Fibroblast of skin of left biceps (primary cell): ENCODE measurements around the gene SPC24.
"Not testable (repeated sequence)": the region's sequence is repeated elsewhere in the genome, so short reads cannot be mapped to it uniquely, and the experiment has no call there.

Source experiments
- DNase-seq, 2 experiments: peaks; one replicate each; pipeline ENCODE4 v3.0.0-alpha.2; 2013; ENCODE audit warnings: low read depth in 2 of 2

The SPC24 gene

GRCh38 chr19:11130824-11131455, 24.6 kb downstream of the SPC24 start:
- no peak for DNase-seq

GRCh38 chr19:11127905-11128304, 27.7 kb downstream of the SPC24 start:
- no peak for DNase-seq

GRCh38 chr19:11125994-11126685, 29.4 kb downstream of the SPC24 start:
- DNase-seq = no peak

DNA sequence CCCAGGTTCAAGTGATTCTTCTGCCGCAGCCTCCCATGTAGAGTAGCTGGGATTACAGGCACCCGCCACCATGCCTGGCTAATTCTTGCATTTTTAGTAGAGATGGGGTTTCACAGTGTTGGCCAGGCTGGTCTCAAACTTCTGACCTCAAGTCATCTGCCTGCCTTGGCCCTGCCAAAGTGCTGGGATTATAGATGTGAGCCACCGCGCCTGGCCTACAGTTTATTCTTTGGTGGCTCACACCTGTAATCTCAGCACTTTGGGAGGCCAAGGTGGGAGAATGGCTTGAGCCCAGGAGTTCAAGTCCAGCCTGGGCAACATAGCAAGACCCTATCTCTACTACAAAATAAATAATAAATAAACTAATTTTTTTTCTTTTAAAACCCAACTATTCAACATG, 31.4 kb downstream of the SPC24 start:
- DNase-seq = not testable (repeated sequence)

- no peak for DNase-seq
Measured at GRCh38 chr19:11123114-11123513, 32.5 kb downstream of the SPC24 start.

DNA sequence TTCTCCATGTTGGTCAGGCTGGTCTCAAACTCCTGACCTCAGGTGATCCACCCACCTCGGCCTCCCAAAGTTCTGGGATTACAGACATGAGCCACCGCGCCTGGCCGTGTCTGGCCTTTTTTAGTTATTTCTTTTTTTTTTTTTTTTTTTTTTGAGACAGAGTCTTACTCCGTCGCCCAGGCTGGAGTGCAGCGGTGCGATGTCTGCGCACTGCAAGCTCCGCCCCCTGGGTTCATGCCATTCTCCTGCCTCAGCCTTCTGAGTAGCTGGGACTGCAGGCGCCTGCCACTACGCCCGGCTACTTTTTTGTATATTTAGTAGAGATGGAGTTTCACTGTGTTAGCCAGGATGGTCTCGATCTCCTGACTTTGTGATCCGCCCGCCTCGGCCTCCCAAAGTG, 33.6 kb downstream of the SPC24 start:
- DNase-seq = not testable (repeated sequence)

DNA sequence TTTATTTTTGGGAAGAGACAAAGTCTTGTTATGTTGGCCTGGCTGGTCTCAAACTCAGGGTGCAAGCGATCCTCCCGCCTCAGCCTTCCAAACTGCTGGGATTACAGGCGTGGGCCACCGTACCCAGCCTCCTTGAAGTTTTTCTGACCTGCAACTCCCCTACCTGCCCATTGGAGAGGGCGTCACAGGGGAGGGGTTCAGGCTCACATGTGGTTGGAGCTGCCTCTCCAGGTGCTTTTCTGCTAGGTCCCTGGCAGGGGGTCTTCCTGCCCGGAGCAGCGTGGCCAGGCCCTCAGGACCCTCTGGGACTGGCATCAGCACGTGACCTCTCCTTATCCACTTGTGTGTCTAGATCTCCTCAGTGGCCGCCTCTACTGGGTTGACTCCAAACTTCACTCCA, 39.1 kb downstream of the SPC24 start:
- no peak for DNase-seq

- DNase-seq = no peak
Measured at GRCh38 chr19:11115895-11116446, 39.6 kb downstream of the SPC24 start.

DNA sequence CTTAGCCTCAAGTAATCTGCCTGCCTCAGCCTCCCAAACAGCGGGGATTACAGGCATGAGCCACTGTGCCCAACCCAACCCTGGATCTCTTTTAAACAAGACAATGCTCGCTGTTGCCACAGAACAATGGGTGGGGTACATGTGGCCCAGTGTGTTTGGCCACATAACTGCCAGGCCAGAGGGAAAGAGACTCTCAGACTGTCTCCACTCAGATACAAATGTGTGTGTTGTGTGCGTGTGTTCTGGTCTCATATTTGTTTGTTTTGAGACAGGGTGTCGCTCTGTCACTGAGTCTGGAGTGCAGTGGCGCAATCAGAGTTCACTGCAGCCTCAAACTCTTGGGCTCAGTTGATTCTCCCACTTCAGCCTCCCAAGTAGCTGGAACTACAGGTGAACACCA, 40.5 kb downstream of the SPC24 start:
- no peak for DNase-seq

- no peak for DNase-seq
Measured at GRCh38 chr19:11113140-11113708, 42.4 kb downstream of the SPC24 start.

- DNase-seq = no peak
Measured at GRCh38 chr19:11111771-11112144, 43.8 kb downstream of the SPC24 start.

DNA sequence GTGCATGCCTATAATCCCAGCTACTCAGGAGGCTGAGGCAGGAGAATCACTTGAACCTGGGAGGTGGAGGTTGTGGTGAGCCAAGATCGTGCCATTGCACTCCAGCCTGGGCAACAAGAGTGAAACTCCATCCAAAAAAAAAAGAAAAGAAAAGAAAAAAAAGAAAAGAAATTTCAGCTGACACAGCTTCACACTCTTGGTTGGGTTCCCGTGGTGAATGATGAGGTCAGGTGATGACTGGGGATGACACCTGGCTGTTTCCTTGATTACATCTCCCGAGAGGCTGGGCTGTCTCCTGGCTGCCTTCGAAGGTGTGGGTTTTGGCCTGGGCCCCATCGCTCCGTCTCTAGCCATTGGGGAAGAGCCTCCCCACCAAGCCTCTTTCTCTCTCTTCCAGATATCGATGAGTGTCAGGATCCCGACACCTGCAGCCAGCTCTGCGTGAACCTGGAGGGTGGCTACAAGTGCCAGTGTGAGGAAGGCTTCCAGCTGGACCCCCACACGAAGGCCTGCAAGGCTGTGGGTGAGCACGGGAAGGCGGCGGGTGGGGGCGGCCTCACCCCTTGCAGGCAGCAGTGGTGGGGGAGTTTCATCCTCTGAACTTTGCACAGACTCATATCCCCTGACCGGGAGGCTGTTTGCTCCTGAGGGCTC, 44.3 kb downstream of the SPC24 start:
- DNase-seq = no peak

DNA sequence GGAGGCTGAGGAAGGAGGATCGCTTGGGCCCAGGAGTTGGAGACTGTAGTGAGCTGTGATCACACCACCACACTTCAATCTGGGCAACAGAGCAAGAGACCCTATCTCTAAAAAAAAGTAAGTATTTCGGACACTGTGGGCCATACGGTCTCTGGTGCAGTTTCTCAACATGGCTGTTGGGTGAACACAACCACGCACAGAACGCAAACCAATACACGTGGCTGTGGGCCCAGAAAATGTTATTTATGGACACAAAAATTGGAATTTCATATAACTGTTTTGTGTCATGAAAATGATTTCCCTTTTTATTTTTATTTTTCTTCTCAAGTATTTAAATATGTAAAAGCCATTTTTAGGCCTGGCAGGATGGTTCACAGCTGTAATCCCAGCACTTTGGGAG, 46.8 kb downstream of the SPC24 start:
- no peak for DNase-seq

- no peak for DNase-seq
Measured at GRCh38 chr19:11106477-11106876, 49.1 kb downstream of the SPC24 start.

DNA sequence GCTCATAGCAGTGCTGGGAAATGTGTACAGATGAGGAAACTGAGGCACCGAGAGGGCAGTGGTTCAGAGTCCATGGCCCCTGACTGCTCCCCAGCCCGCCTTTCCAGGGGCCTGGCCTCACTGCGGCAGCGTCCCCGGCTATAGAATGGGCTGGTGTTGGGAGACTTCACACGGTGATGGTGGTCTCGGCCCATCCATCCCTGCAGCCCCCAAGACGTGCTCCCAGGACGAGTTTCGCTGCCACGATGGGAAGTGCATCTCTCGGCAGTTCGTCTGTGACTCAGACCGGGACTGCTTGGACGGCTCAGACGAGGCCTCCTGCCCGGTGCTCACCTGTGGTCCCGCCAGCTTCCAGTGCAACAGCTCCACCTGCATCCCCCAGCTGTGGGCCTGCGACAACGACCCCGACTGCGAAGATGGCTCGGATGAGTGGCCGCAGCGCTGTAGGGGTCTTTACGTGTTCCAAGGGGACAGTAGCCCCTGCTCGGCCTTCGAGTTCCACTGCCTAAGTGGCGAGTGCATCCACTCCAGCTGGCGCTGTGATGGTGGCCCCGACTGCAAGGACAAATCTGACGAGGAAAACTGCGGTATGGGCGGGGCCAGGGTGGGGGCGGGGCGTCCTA, 50.5 kb downstream of the SPC24 start:
- no peak for DNase-seq

DNA sequence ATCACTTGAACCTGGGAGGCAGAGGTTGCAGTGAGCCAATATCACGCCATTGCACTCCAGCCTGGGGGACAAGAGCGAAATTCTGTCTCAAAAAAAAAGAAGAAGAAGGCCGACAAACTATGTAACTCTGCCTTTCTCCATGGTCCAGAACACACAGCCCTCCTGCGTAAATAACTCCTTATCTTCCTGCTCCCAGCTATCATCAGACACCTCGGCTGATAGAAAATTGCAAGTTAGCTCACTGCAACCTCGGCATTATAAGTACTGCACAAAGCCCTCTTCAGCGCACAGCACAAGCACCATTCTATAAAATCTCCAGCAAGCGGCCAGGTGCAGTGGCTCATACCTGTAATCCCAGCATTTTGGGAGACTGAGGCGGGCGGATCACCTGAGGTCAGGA, 51.9 kb downstream of the SPC24 start:
- not testable (repeated sequence) for DNase-seq

DNA sequence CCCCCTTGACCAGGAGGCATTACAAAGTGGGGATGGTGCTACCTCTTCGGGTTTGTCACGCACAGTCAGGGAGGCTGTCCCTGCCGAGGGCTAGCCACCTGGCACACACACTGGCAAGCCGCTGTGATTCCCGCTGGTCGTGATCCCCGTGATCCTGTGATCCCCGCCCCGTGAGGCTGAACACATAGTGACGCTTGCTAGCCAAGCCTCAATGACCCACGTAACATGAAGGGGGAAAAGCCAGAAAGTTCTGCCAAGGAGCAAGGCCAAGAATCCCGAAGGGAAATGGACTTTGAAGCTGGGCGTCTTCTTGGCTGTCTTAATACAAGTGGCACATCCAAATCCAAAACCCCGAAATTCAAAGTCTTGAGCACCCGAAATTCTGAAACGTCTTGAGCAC, 52.6 kb downstream of the SPC24 start:
- no peak for DNase-seq

GRCh38 chr19:11101057-11101456, 54.5 kb downstream of the SPC24 start:
- no peak for DNase-seq

DNA sequence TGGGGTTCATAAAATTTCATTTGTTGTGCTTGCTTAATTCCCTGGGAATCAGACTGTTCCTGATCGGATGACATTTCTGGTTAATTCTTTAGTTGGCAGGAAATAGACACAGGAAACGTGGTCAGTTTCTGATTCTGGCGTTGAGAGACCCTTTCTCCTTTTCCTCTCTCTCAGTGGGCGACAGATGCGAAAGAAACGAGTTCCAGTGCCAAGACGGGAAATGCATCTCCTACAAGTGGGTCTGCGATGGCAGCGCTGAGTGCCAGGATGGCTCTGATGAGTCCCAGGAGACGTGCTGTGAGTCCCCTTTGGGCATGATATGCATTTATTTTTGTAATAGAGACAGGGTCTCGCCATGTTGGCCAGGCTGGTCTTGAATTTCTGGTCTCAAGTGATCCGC, 55.5 kb downstream of the SPC24 start:
- DNase-seq = no peak

- no peak for DNase-seq
Measured at GRCh38 chr19:11098861-11099260, 56.7 kb downstream of the SPC24 start.

- no peak for DNase-seq
Measured at GRCh38 chr19:11098327-11098726, 57.3 kb downstream of the SPC24 start.

DNA sequence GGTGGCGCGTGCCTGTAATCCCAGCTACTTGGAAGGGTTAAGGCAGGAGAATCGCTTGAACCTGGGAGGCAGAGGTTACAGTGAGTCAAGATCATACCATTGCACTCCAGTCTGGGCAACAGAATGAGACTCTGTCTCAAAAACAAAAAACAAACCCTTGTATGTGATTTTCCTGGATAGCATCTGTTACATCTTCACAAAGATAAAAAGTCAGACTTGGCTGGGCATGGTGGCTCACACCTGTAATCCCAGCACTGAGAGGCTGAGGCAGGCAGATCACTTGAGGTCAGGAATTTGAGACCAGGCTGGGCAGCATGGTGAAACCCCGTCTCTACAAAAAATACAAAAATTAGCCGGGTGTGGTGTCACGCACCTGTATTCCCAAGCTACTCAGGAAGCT, 58.2 kb downstream of the SPC24 start:
- not testable (repeated sequence) for DNase-seq
